IMR-90 (cell line): ENCODE results near the gene CAPS. TPM values are rescaled to one million over a fixed set of nuclear protein-coding genes. Genes with fewer than 3 reads are reported as not detected.

ENCODE experiments used
- ATAC-seq: fragments of 200-7000 bp; cut with Tn5 transposase; 2 replicates; pipeline ENCODE4 v1.9.1; 2020; ENCODE audit warnings: low read depth, mild to moderate bottlenecking, moderate library complexity
- BruUV-seq: library from RNA; stranded (reverse); fragments of 400-500 nt; replicated peaks from 2 replicates; lab custom pipeline; 2021; lab: Mats Ljungman, UMichigan
- CTCF ChIA-PET: fragments of 300-600 bp; formaldehyde crosslinking; extraction: SDS; loops from one replicate; lab custom pipeline; 2021; ENCODE audit warnings: antibody characterized with exemption; lab: Yijun Ruan, JAX
- POLR2A ChIA-PET: fragments of 300-600 bp; sonication (Branson Sonifier 250); formaldehyde crosslinking; loops from one replicate; lab custom pipeline; 2022; ENCODE audit warnings: antibody characterized with exemption; ENCODE audit not compliant: unreplicated experiment; lab: Charles Lee
- DNase-seq: peaks from one replicate; pipeline ENCODE4 v3.0.0; 2013
- H2AFZ ChIP-seq: replicated peaks from 2 replicates; pipeline ENCODE3; 2013; ENCODE audit warnings: low read length, mild to moderate bottlenecking; ENCODE audit not compliant: poor library complexity
- H2AK5ac ChIP-seq: 2 replicates; pipeline ENCODE4 v1.6.1; 2013; ENCODE audit warnings: low read depth, low read length, inconsistent platforms
- H2AK9ac ChIP-seq: replicated peaks from 2 replicates; pipeline ENCODE3; 2013; ENCODE audit warnings: mild to moderate bottlenecking, low read depth, low read length, moderate library complexity; ENCODE audit not compliant: poor library complexity
- H2BK120ac ChIP-seq: 2 replicates; pipeline ENCODE4 v1.6.1; 2013; ENCODE audit warnings: low read depth, low read length, inconsistent platforms
- H2BK15ac ChIP-seq: 3 replicates; pipeline ENCODE4 v1.6.1; 2013; ENCODE audit warnings: low read depth, low read length, inconsistent platforms
- H2BK20ac ChIP-seq: 2 replicates; pipeline ENCODE4 v1.6.1; 2013; ENCODE audit warnings: low read depth, mild to moderate bottlenecking, inconsistent platforms, low read length, moderate library complexity
- H2BK5ac ChIP-seq: 2 replicates; pipeline ENCODE4 v1.6.1; 2013; ENCODE audit warnings: mild to moderate bottlenecking, low read depth, low read length, inconsistent platforms; ENCODE audit not compliant: poor library complexity, severe bottlenecking
- H3K14ac ChIP-seq: replicated peaks from 2 replicates; pipeline ENCODE4 v1.6.1; 2013; ENCODE audit warnings: low read depth, low read length, inconsistent platforms
- H3K18ac ChIP-seq: 2 replicates; pipeline ENCODE4 v1.6.1; 2013; ENCODE audit warnings: low read depth, low read length, control low read depth
- H3K23ac ChIP-seq: 2 replicates; pipeline ENCODE4 v1.6.1; 2013; ENCODE audit warnings: low read depth, low read length, inconsistent platforms
- H3K27ac ChIP-seq: 2 replicates; pipeline ENCODE4 v1.5.1; 2013; ENCODE audit warnings: mild to moderate bottlenecking, control low read depth, low read length; ENCODE audit not compliant: insufficient read depth
- H3K27me3 ChIP-seq: 2 replicates; pipeline ENCODE4 v1.6.1; 2013; ENCODE audit warnings: low read length; ENCODE audit not compliant: control insufficient read depth, insufficient read depth
- H3K36me3 ChIP-seq: 2 replicates; pipeline ENCODE4 v1.6.1; 2013; ENCODE audit warnings: low read length, mixed read lengths; ENCODE audit not compliant: control insufficient read depth, insufficient read depth
- H3K4ac ChIP-seq: 2 replicates; pipeline ENCODE4 v1.6.1; 2013; ENCODE audit warnings: low read depth, low read length, inconsistent platforms
- H3K4me1 ChIP-seq: 2 replicates; pipeline ENCODE4 v1.6.1; 2013; ENCODE audit warnings: low read length, mixed read lengths; ENCODE audit not compliant: control insufficient read depth, insufficient read depth
- H3K4me2 ChIP-seq: 2 replicates; pipeline ENCODE4 v1.6.1; 2013; ENCODE audit warnings: low read depth, mild to moderate bottlenecking, control low read depth, low read length, moderate library complexity
- H3K4me3 ChIP-seq: 2 replicates; pipeline ENCODE4 v1.5.1; 2013; ENCODE audit warnings: low read depth, mild to moderate bottlenecking, control low read depth, low read length, moderate library complexity; ENCODE audit not compliant: insufficient read depth
- H3K56ac ChIP-seq: 2 replicates; pipeline ENCODE4 v1.6.1; 2013; ENCODE audit warnings: low read length, inconsistent platforms; ENCODE audit not compliant: insufficient read depth; ENCODE audit errors: extremely low read depth
- H3K79me1 ChIP-seq, 2 experiments: 2 replicates each; pipeline ENCODE4 v1.6.1; 2013; ENCODE audit warnings: low read length in 2 of 2, inconsistent platforms in 1 of 2, low read depth in 1 of 2
- H3K9ac ChIP-seq: 2 replicates; pipeline ENCODE4 v1.6.1; 2013; ENCODE audit warnings: low read depth, low read length, control low read depth
- H3K9me1 ChIP-seq: 2 replicates; pipeline ENCODE4 v1.6.1; 2013; ENCODE audit warnings: low read length, inconsistent platforms; ENCODE audit not compliant: insufficient read depth
- H3K9me3 ChIP-seq: 2 replicates; pipeline ENCODE4 v1.6.1; 2013; ENCODE audit warnings: low read length; ENCODE audit not compliant: control insufficient read depth, insufficient read depth
- H4K20me1 ChIP-seq: 2 replicates; pipeline ENCODE4 v1.6.1; 2013; ENCODE audit warnings: low read length, inconsistent platforms; ENCODE audit not compliant: insufficient read depth
- H4K5ac ChIP-seq: 2 replicates; pipeline ENCODE4 v1.6.1; 2013; ENCODE audit warnings: mild to moderate bottlenecking, low read depth, low read length, control low read depth
- H4K8ac ChIP-seq, 2 experiments: 2 replicates each; pipeline ENCODE4 v1.6.1; 2013; ENCODE audit warnings: low read depth in 2 of 2, low read length in 2 of 2, control low read depth in 1 of 2, inconsistent platforms in 1 of 2
- H4K91ac ChIP-seq: 2 replicates; pipeline ENCODE4 v1.6.1; 2013; ENCODE audit warnings: low read depth, low read length, inconsistent platforms; ENCODE audit not compliant: insufficient read depth
- CTCF ChIP-seq: conservative IDR thresholded peaks from 2 replicates; pipeline ENCODE4 v1.5.1; 2012; ENCODE audit warnings: mild to moderate bottlenecking, low read depth, low read length, improper control_type of control experiment
- FOS ChIP-seq: fragments of 150-350 bp; IDR thresholded peaks from 2 replicates; pipeline ENCODE4 v1.6.1; 2016; ENCODE audit warnings: low read depth, low read length
- MAFK ChIP-seq: IDR thresholded peaks from 2 replicates; pipeline ENCODE4 v1.6.1; 2012; ENCODE audit warnings: low read depth, low read length, improper control_type of control experiment
- MAZ ChIP-seq: IDR thresholded peaks from 2 replicates; pipeline ENCODE4 v1.6.1; 2012; ENCODE audit warnings: low read depth, mild to moderate bottlenecking, low read length, improper control_type of control experiment, moderate library complexity, borderline replicate concordance
- MXI1 ChIP-seq: IDR thresholded peaks from 2 replicates; pipeline ENCODE4 v1.6.1; 2012; ENCODE audit warnings: low read depth, mild to moderate bottlenecking, low read length, moderate library complexity, borderline replicate concordance
- RCOR1 ChIP-seq: IDR thresholded peaks from 2 replicates; pipeline ENCODE4 v1.6.1; 2012; ENCODE audit warnings: mild to moderate bottlenecking, low read length, improper control_type of control experiment; ENCODE audit not compliant: insufficient replicate concordance
- WGBS, 2 experiments: methylation state at CpG; one replicate each; pipeline versions ENCODE4 v1.1.5 to v1.1.7; 2013; ENCODE audit warnings: missing lambda C conversion rate in 2 of 2; ENCODE audit not compliant: insufficient read length in 1 of 2; ENCODE audit errors: extremely low coverage in 2 of 2; 5-methylcytosine and 5-hydroxymethylcytosine counted together
- dilution Hi-C: fragments of 300-500 bp; cut with HindIII; formaldehyde crosslinking; loops from one replicate; pipeline ENCODE4 v1.14.3; 2018; ENCODE audit warnings: low sequenced_read_pairs; ENCODE audit not compliant: unreplicated experiment
- in situ Hi-C: fragments of 300-500 bp; cut with MboI; formaldehyde crosslinking; loops from 3 replicates; pipeline ENCODE4 v1.14.3; 2019; ENCODE audit warnings: low sequenced_read_pairs, inconsistent platforms, mixed read lengths
- intact Hi-C: fragments of 100-400 bp; cut with micrococcal nuclease; formaldehyde crosslinking; loops from 2 replicates; pipeline ENCODE4 v1.10.0; 2022
- polyA plus RNA-seq, 3 experiments: library from polyadenylated mRNA; depleted of rRNA; stranded (reverse); fragments of >200 nt; gene quantifications; 2 replicates each; pipeline ENCODE4 v1.2.3, GENCODE V29; 2012; ENCODE audit warnings: low replicate concordance in 1 of 3
- total RNA-seq: library from RNA; depleted of rRNA; stranded (reverse); fragments of >200 nt; gene quantifications from 2 replicates; pipeline ENCODE4 v1.2.3, GENCODE V29; 2012

CAPS gene
- total and polyA plus RNA-seq, 2 of the 4 experiments (the other 2 are of a cell fraction): 0.54 to 4.9 TPM

- peak; percentile 81 for ATAC-seq
- H2BK20ac ChIP-seq: 0 out of 2 replicates have a peak within 1 kb of the TSS, but pooled peaks have one; percentile 52
- peaks cover 17% of the 10 kb centered on the region for H4K20me1 ChIP-seq
- peak within 1 kb of the TSS; percentile 70 for H3K27ac ChIP-seq
- in situ Hi-C loops (no loop called here), intact Hi-C loops (loop anchor here (2.0 kb wide), 1 partner anchor 30 kb away; no protein-coding TSS in a partner anchor), dilution Hi-C loops (no loop called here)
- H3K9me3 ChIP-seq: no peaks in the 10 kb centered on the region
- peak within 1 kb of the TSS; percentile 99 for H2AFZ ChIP-seq
- H3K27me3 ChIP-seq: no peaks in the 10 kb centered on the region
- H4K91ac ChIP-seq: peak within 1 kb of the TSS; percentile 90
- peak within 1 kb of the TSS; percentile 88 to 91 for H4K8ac ChIP-seq
- peak within 1 kb of the TSS; percentile 100 for H3K4me2 ChIP-seq
- ChIA-PET POLR2A (interaction anchor here (0.6 to 1.5 kb wide), 2 partner anchors 14 to 35 kb away, joined by 5 read pairs; no protein-coding TSS in a partner anchor), CTCF (interaction anchor here (0.6 to 3.4 kb wide), 2 partner anchors 100 to 139 kb away, joined by 3 to 18 read pairs; no protein-coding TSS in a partner anchor)
- 0% methylated on average over 41 of the region's 61 CpGs; no CpG with 5 or more reads in 1 of the 2 experiments for WGBS, 2 experiments
- peak within 1 kb of the TSS; percentile 77 for H3K9ac ChIP-seq
- H3K9me1 ChIP-seq: peaks cover 4% of the 10 kb centered on the region; the same call in 1 of the 2 replicates
- peaks cover 4% of the 10 kb centered on the region for H3K4me1 ChIP-seq
- H3K79me1 ChIP-seq: peaks cover 0 to 47% of the 10 kb centered on the region in 2 experiments; a peak in 3 of 4 replicates
- peak within 1 kb of the TSS; percentile 62 for H4K5ac ChIP-seq
- peak within 1 kb of the TSS; percentile 88 for H3K23ac ChIP-seq
- no peak for TF ChIP-seq MAFK
- TF ChIP-seq MXI1: peak; percentile 76; the same call in 1 of the 2 replicates
- TF ChIP-seq MAZ: peak; percentile 68; the same call in 1 of the 2 replicates
- TF ChIP-seq FOS: no peak
- TF ChIP-seq CTCF: no peak
- TF ChIP-seq RCOR1: no peak
- peak within 1 kb of the TSS; percentile 81 for H3K4ac ChIP-seq
- peak within 1 kb of the TSS; percentile 94 for H2AK9ac ChIP-seq
- H2BK5ac ChIP-seq: peak within 1 kb of the TSS; percentile 75
- peak within 1 kb of the TSS; percentile 53; the same call in 1 of the 2 replicates for H3K56ac ChIP-seq
- H2AK5ac ChIP-seq: peak within 1 kb of the TSS; percentile 79; the same call in 1 of the 2 replicates
- peak; percentile 100 for DNase-seq
- peak within 1 kb of the TSS; percentile 73; the same call in 1 of the 2 replicates for H3K14ac ChIP-seq
- peaks cover 10% of the 10 kb centered on the region; the same call in 1 of the 2 replicates for H3K36me3 ChIP-seq
- H3K18ac ChIP-seq: peak within 1 kb of the TSS; percentile 25; the same call in 1 of the 2 replicates
- no TSS peak for BruUV-seq
- peak within 1 kb of the TSS; percentile 91 for H3K4me3 ChIP-seq
- H2BK120ac ChIP-seq: peak within 1 kb of the TSS; percentile 48; the same call in 1 of the 2 replicates
- peak within 1 kb of the TSS; percentile 77; the same call in 1 of the 3 replicates for H2BK15ac ChIP-seq
These were observed 9.5 kb upstream of the CAPS start, which contains the start of gene VMAC for GRCh38 chr19:5904352-5905113. VMAC (plus strand) TSS chr19:5904872; CDS start chr19:5904891, 19 bp downstream.
